Parathyroid adenoma (tissue), 2 donors: Measurements from ENCODE around the gene DPAGT1.

Source experiments
- H2AFZ ChIP-seq: fragments of 300-600 bp; sonication (generic); one replicate; pipeline ENCODE4 v1.7.0; 2017; ENCODE audit warnings: antibody characterized with exemption, mild to moderate bottlenecking
- H3K27ac ChIP-seq: fragments of 300-600 bp; sonication (generic); one replicate; pipeline ENCODE4 v1.7.0; 2017
- H3K27me3 ChIP-seq: fragments of 300-600 bp; sonication (generic); one replicate; pipeline ENCODE4 v1.7.0; 2017; ENCODE audit warnings: low read length; ENCODE audit not compliant: control insufficient read depth, insufficient read depth
- H3K36me3 ChIP-seq: fragments of 300-600 bp; sonication (generic); one replicate; pipeline ENCODE4 v1.7.0; 2017; ENCODE audit warnings: low read length; ENCODE audit not compliant: control insufficient read depth, insufficient read depth
- H3K4me1 ChIP-seq: fragments of 300-600 bp; sonication (generic); one replicate; pipeline ENCODE4 v1.7.0; 2017; ENCODE audit warnings: control low read depth
- H3K4me2 ChIP-seq: fragments of 300-600 bp; sonication (generic); one replicate; pipeline ENCODE4 v1.7.0; 2017; ENCODE audit warnings: low read length
- H3K4me3 ChIP-seq: fragments of 300-600 bp; sonication (generic); one replicate; pipeline ENCODE4 v1.7.0; 2017; ENCODE audit warnings: low read depth, low read length
- H3K79me2 ChIP-seq: fragments of 300-600 bp; sonication (generic); one replicate; pipeline ENCODE4 v1.7.0; 2017; ENCODE audit warnings: control low read depth
- H3K9ac ChIP-seq: fragments of 300-600 bp; sonication (generic); one replicate; pipeline ENCODE4 v1.7.0; 2017; ENCODE audit warnings: mild to moderate bottlenecking
- H3K9me3 ChIP-seq: fragments of 300-600 bp; sonication (generic); one replicate; pipeline ENCODE4 v1.7.0; 2017; ENCODE audit warnings: low read length; ENCODE audit not compliant: control insufficient read depth
- TF ChIP-seq, protein P1 (sequence below): fragments of 300-600 bp; sonication (generic); IDR thresholded peaks from one replicate; pipeline ENCODE4 v1.7.0; 2017; ENCODE audit warnings: antibody characterized with exemption, mild to moderate bottlenecking
- donor health status: primary hyperparathyroidism.

The DPAGT1 gene

DNA sequence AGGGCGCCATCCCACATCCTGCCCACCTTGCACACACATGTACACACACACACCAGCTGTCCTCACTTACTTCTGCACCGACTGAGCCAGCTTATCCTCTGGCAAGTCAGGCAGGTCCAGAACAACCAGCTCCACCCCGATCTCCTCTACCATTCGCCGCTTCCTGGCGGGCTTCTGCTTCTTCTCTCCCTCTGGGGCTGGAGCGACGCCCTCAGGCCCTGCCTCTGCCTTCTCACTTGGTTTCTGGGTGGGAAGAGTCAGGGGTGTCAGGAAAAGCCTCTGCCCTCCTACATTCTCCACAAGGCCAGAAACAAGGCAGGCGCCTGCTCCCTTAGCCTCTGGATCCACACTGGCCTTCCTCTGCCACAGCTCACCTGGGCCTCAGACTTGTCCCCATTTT, 53.0 kb downstream of the DPAGT1 start:
- Histone ChIP-seq H3K9ac (no peak overlapping the region), H3K27ac (no peak overlapping the region), H3K9me3 (no peaks in the 10 kb centered on the region), H2AFZ (no peak overlapping the region), H3K79me2 (no peaks in the 10 kb centered on the region), H3K27me3 (no peaks in the 10 kb centered on the region), H3K4me3 (no peak overlapping the region), H3K4me2 (no peak overlapping the region), H3K36me3 (no peaks in the 10 kb centered on the region), H3K4me1 (no peaks in the 10 kb centered on the region)
- TF ChIP-seq, protein P1, sequence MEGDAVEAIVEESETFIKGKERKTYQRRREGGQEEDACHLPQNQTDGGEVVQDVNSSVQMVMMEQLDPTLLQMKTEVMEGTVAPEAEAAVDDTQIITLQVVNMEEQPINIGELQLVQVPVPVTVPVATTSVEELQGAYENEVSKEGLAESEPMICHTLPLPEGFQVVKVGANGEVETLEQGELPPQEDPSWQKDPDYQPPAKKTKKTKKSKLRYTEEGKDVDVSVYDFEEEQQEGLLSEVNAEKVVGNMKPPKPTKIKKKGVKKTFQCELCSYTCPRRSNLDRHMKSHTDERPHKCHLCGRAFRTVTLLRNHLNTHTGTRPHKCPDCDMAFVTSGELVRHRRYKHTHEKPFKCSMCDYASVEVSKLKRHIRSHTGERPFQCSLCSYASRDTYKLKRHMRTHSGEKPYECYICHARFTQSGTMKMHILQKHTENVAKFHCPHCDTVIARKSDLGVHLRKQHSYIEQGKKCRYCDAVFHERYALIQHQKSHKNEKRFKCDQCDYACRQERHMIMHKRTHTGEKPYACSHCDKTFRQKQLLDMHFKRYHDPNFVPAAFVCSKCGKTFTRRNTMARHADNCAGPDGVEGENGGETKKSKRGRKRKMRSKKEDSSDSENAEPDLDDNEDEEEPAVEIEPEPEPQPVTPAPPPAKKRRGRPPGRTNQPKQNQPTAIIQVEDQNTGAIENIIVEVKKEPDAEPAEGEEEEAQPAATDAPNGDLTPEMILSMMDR: no peak

DNA sequence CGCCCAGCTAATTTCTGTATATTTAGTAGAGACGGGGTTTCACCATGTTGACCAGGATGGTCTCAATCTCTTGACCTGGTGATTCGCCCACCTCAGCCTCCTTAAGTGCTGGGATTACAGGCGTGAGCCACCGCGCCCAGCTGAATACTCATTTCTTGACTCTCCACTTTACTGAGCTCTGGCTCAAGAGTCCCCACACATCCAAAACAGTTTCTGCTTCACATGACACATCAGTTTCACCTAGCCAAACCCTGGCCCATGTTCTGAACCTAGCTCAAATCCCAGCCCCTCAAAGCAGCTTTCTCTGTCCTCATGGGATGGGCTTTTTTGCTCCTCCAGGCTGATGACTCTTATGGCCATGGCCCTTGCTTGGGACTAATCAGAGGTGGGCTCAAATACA, 54.4 kb downstream of the DPAGT1 start:
- H3K9ac ChIP-seq: no peak overlapping the region
- no peak overlapping the region for H3K4me3 ChIP-seq
- no peaks in the 10 kb centered on the region for H3K4me1 ChIP-seq
- no peaks in the 10 kb centered on the region for H3K9me3 ChIP-seq
- no peak overlapping the region for H2AFZ ChIP-seq
- TF ChIP-seq, protein P1: no peak
- H3K4me2 ChIP-seq: no peak overlapping the region
- H3K79me2 ChIP-seq: no peaks in the 10 kb centered on the region
- H3K27ac ChIP-seq: no peak overlapping the region
- no peaks in the 10 kb centered on the region for H3K36me3 ChIP-seq
- no peaks in the 10 kb centered on the region for H3K27me3 ChIP-seq
